Stimulated activated CD8-positive, alpha-beta memory T cell treated with anti-CD3 and anti-CD28 coated beads, Interleukin-4, amount 100 ng/mL, for 1 hour (primary cell): ENCODE measurements around the gene RFC3.

Experiments used
- DNase-seq, 2 donors: peaks; one replicate each; pipeline ENCODE4 v3.0.0-alpha.2; 2020; ENCODE audit warnings: low read depth in 2 of 2, low spot score in 1 of 2

The RFC3 gene

GRCh38 chr13:33863188-33863789, 45.3 kb downstream of the RFC3 start:
- DNase-seq: no peak

- DNase-seq: no peak
Observed at GRCh38 chr13:33865945-33866344, 48.0 kb downstream of the RFC3 start.

- DNase-seq: no peak
Observed at GRCh38 chr13:33867472-33867871, 49.5 kb downstream of the RFC3 start.

GRCh38 chr13:33868343-33868994, 50.5 kb downstream of the RFC3 start:
- DNase-seq: no peak

- DNase-seq: no peak
Observed at GRCh38 chr13:33869005-33869404, 51.1 kb downstream of the RFC3 start.

- no peak for DNase-seq
Observed at GRCh38 chr13:33870046-33870668, 52.2 kb downstream of the RFC3 start.

- no peak for DNase-seq
Observed at GRCh38 chr13:33871207-33872004, 53.5 kb downstream of the RFC3 start.

GRCh38 chr13:33872005-33872351, 54.0 kb downstream of the RFC3 start:
- no peak for DNase-seq

GRCh38 chr13:33873251-33873908, 55.4 kb downstream of the RFC3 start:
- DNase-seq: no peak

GRCh38 chr13:33874871-33875270, 56.9 kb downstream of the RFC3 start:
- no peak for DNase-seq

- DNase-seq: no peak
Observed at GRCh38 chr13:33875618-33876401, 57.9 kb downstream of the RFC3 start.

GRCh38 chr13:33876716-33877394, 58.9 kb downstream of the RFC3 start:
- no peak for DNase-seq

- no peak for DNase-seq
Observed at GRCh38 chr13:33879118-33879517, 61.2 kb downstream of the RFC3 start.

GRCh38 chr13:33882804-33883203, 64.9 kb downstream of the RFC3 start:
- DNase-seq: no peak

GRCh38 chr13:33884531-33885220, 66.7 kb downstream of the RFC3 start:
- no peak for DNase-seq
